ENCODE data around the gene GSTK1.

DNA sequence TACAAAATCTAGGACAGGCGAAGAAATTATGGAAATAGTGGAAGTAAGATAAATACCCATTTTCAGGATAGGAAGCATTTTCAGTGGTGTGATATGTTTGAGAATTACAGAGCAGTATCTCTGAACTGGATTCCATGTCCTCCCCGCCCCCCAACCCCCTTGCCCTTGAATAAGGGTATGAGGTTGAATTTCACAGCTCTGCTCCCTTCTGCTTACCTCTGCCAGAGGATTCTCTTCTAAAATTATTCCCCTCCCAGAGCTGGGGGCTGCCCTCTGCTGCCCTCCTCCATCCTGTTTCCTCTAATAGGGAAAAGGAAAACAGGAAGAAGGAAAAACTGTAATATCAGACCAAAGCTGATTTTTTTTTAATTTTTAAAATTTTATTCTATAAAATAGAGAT, 45.4 kb downstream of the GSTK1 start:
- TF ChIP-seq OSR1 (CRISPR knock-in tag; IDR thresholded peaks at IDR 0.05), result no peak
- TF ChIP-seq, protein P1, sequence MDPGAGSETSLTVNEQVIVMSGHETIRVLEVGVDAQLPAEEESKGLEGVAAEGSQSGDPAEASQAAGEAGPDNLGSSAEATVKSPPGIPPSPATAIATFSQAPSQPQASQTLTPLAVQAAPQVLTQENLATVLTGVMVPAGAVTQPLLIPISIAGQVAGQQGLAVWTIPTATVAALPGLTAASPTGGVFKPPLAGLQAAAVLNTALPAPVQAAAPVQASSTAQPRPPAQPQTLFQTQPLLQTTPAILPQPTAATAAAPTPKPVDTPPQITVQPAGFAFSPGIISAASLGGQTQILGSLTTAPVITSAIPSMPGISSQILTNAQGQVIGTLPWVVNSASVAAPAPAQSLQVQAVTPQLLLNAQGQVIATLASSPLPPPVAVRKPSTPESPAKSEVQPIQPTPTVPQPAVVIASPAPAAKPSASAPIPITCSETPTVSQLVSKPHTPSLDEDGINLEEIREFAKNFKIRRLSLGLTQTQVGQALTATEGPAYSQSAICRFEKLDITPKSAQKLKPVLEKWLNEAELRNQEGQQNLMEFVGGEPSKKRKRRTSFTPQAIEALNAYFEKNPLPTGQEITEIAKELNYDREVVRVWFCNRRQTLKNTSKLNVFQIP (CRISPR knock-in tag; IDR thresholded peaks at IDR 0.05; ENCODE audit: borderline replicate concordance, low read depth), result no peak
- TF ChIP-seq ZNF70 (CRISPR knock-in tag; IDR thresholded peaks at IDR 0.05), result no peak
- TF ChIP-seq TCF4 (CRISPR knock-in tag; IDR thresholded peaks at IDR 0.05; ENCODE audit: borderline replicate concordance), result no peak
